Left lung (tissue), 10 donors: ENCODE results near the gene FCER1A. TPM values are rescaled to one million over a fixed set of nuclear protein-coding genes. Genes with fewer than 3 reads are reported as not detected.
"Not testable (repeated sequence)": the region's sequence is repeated elsewhere in the genome, so short reads cannot be mapped to it uniquely, and the experiment has no call there.

Experiments used
- ATAC-seq: fragments of 200-7000 bp; cut with Tn5 transposase; one replicate; pipeline ENCODE4 v1.9.1; 2020; ENCODE audit warnings: moderate library complexity
- DNase-seq, 4 donors: peaks; one replicate each; pipeline ENCODE4 v3.0.0-alpha.2; 2013 to 2020
- H3K27ac ChIP-seq, 2 donors: fragments of 200-600 bp; sonication (generic) in 1 of 2; one replicate each; pipeline versions ENCODE4 v1.5.0 to v1.8.0; 2020 to 2021
- H3K27me3 ChIP-seq, 2 donors: fragments of 200-600 bp; sonication (generic) in 1 of 2; one replicate each; pipeline versions ENCODE4 v1.5.0 to v1.8.0; 2020 to 2021
- H3K36me3 ChIP-seq, 2 donors: fragments of 200-600 bp; sonication (generic) in 1 of 2; one replicate each; pipeline versions ENCODE4 v1.5.0 to v1.8.0; 2020 to 2021
- H3K4me1 ChIP-seq, 2 donors: fragments of 200-600 bp; one replicate each; pipeline ENCODE4 v1.8.0; 2021
- H3K4me3 ChIP-seq, 2 donors: fragments of 200-600 bp; sonication (generic) in 1 of 2; one replicate each; pipeline versions ENCODE4 v1.5.0 to v1.8.0; 2020 to 2021; ENCODE audit warnings: mild to moderate bottlenecking in 1 of 2
- H3K9me3 ChIP-seq, 2 donors: fragments of 200-600 bp; sonication (generic) in 1 of 2; one replicate each; pipeline versions ENCODE4 v1.5.0 to v1.8.0; 2020 to 2021
- intact Hi-C, 2 donors: fragments of 100-400 bp; cut with DNase I; formaldehyde crosslinking; loops; one replicate each; pipeline versions ENCODE4 v1.11.2 to v1.14.2; 2022
- polyA plus RNA-seq, 6 donors: library from polyadenylated mRNA; unstranded; fragments of 120-200 nt; gene quantifications; one replicate each; pipeline ENCODE4 v1.2.1, GENCODE V29; 2013; ENCODE audit not compliant: insufficient read length in 6 of 6
- total RNA-seq, 2 donors: library from RNA; stranded (reverse); fragmentation: NEBNext Ultra II Directional; extraction: Animal tissue kit (Norgen Biotek cat#: 25700); gene quantifications; one replicate each; pipeline ENCODE4 v1.2.1, GENCODE V29; 2021
- TF ChIP-seq, protein P1 (sequence below), 2 donors: fragments of 200-600 bp; sonication (generic) in 1 of 2; IDR thresholded peaks; one replicate each; pipeline versions ENCODE4 v1.5.0 to v1.8.0; 2021; ENCODE audit warnings: antibody characterized with exemption in 2 of 2
- donor health status: DM: no; HTN: yes; CAD: no.
- donor health status: DM: no; HTN: no; CAD: no.

FCER1A gene
- total and polyA plus RNA-seq, 8 donors: 0.32 to 1.9 (median 0.87) TPM

DNA sequence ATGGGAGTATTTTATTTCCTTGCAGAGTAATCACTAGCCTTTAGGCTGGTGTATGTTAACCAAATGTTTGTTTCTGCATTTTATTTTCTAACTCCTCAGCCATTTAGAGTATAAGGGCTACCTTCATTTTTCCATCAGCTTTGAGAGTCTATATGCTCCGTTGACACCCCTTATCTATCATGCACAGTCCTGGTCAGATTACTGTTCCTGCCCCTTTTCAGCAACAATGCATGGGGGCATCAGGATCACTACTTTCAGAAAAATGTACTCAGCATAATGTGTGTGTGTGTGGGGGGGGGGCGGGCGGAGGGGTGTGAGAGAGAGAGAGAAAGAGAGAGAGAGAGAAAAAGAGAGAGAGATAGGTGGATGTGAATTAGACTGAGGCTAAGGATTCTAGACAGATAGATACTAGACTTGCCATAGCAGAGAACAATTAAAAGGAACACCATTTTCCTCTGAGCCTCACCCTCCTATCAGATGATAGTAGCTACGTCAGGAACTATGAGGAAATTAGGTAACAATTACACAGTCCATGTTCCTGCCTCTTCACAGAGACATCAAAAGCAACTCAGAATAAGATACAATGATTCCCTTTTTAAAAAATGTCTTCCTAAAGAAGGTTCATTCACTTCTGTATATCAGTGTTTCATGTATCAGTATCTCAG, 40.8 kb downstream of the FCER1A start:
- intact Hi-C loops: no loop called here
- H3K36me3 ChIP-seq: no peaks in the 10 kb centered on the region
- H3K4me3 ChIP-seq: no peak overlapping the region
- H3K27ac ChIP-seq: no peak overlapping the region
- H3K4me1 ChIP-seq: no peaks in the 10 kb centered on the region
- DNase-seq (no peak), ATAC-seq (no peak)
- H3K27me3 ChIP-seq: no peaks in the 10 kb centered on the region
- TF ChIP-seq, protein P1, sequence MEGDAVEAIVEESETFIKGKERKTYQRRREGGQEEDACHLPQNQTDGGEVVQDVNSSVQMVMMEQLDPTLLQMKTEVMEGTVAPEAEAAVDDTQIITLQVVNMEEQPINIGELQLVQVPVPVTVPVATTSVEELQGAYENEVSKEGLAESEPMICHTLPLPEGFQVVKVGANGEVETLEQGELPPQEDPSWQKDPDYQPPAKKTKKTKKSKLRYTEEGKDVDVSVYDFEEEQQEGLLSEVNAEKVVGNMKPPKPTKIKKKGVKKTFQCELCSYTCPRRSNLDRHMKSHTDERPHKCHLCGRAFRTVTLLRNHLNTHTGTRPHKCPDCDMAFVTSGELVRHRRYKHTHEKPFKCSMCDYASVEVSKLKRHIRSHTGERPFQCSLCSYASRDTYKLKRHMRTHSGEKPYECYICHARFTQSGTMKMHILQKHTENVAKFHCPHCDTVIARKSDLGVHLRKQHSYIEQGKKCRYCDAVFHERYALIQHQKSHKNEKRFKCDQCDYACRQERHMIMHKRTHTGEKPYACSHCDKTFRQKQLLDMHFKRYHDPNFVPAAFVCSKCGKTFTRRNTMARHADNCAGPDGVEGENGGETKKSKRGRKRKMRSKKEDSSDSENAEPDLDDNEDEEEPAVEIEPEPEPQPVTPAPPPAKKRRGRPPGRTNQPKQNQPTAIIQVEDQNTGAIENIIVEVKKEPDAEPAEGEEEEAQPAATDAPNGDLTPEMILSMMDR (IDR thresholded peaks at IDR 0.05): no peak
- peaks cover 0 to under 1% of the 10 kb centered on the region in 2 donors for H3K9me3 ChIP-seq

DNA sequence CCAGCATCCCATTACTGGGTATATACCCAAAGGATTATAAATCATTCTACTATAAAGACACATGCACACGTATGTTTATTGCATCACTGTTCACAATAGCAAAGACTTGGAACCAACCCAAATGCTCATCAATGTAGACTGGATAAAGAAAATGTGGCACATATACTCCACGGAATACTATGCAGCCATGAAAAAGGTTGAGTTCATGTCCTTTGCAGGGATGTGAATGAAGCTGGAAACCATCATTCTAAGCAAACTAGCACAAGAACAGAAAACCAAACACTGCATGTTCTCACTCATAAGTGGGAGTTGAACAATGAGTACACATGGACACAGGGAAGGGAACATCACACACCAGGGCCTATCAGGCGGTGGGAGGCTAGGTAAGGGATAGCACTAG, 47.2 kb downstream of the FCER1A start:
- H3K4me3 ChIP-seq, DNase-seq, intact Hi-C loops, H3K27ac ChIP-seq, H3K36me3 ChIP-seq, ATAC-seq, H3K9me3 ChIP-seq, H3K27me3 ChIP-seq, H3K4me1 ChIP-seq: not testable (repeated sequence)

DNA sequence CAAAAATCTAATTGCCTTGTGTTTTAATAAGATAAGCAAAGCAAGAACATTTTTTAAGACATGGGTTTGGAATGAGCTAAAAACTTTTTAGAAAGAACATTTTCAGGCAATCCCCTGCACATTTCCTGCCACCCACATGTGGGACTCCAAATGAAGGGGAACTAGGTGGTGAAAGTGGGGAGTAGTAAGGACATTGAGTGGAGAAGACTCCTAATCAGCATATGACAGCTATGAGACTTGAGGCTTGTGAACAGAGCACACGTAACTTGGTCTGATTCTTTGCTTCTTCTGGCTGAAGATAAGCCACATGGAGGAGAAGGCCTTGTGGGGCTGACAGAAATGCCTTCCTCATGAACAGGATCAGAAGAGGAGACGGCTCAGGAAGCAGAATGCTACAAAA, 50.3 kb downstream of the FCER1A start:
- peaks cover 0 to 7% of the 10 kb centered on the region in 2 donors for H3K9me3 ChIP-seq
- TF ChIP-seq, protein P1 (IDR thresholded peaks at IDR 0.05): no peak
- H3K4me3 ChIP-seq: no peak overlapping the region
- intact Hi-C loops: no loop called here
- ATAC-seq (no peak), DNase-seq (no peak)
- H3K27me3 ChIP-seq: no peaks in the 10 kb centered on the region
- H3K4me1 ChIP-seq: no peaks in the 10 kb centered on the region
- no peak overlapping the region for H3K27ac ChIP-seq
- H3K36me3 ChIP-seq: no peaks in the 10 kb centered on the region

Other genes with a start within 250 kb of the FCER1A start
- gene AIM2, start 225.6 kb upstream of the FCER1A start, total RNA-seq: 1 to 10 TPM in 1 of 2 donors, under 1 TPM in 1; 0.90 to 3.6 TPM
- gene AIM2, start 225.6 kb upstream of the FCER1A start, polyA plus RNA-seq: under 1 TPM in 5 of 6 donors, not detected in 1; 0.18 to 0.54 (median 0.24) TPM
- gene CADM3, start 130.7 kb upstream of the FCER1A start, total RNA-seq: 1 to 10 TPM; 3.4 to 6.2 TPM
- 1 to 10 TPM; 1.1 to 1.7 (median 1.6) TPM for gene CADM3, start 130.7 kb upstream of the FCER1A start, polyA plus RNA-seq
- gene ACKR1, start 97.5 kb upstream of the FCER1A start, total RNA-seq: 10 to 100 TPM; 16.8 to 65.3 TPM
- gene ACKR1, start 97.5 kb upstream of the FCER1A start, polyA plus RNA-seq: 1 to 10 TPM; 3.6 to 5.8 (median 4.7) TPM
- gene OR10J4, start 129.9 kb downstream of the FCER1A start, total RNA-seq: not detected
- gene OR10J4, start 129.9 kb downstream of the FCER1A start, polyA plus RNA-seq: not detected
- not detected for gene OR10J1, start 137.4 kb downstream of the FCER1A start, total RNA-seq
- under 1 TPM in 4 of 6 donors, not detected in 2; 0.06 to 0.10 (median 0.07) TPM for gene OR10J1, start 137.4 kb downstream of the FCER1A start, polyA plus RNA-seq
- not detected for gene OR10J5, start 233.7 kb downstream of the FCER1A start, total RNA-seq
- gene OR10J5, start 233.7 kb downstream of the FCER1A start, polyA plus RNA-seq: not detected